ENCODE data around the gene PRKG1. TPM values are rescaled to one million over a fixed set of nuclear protein-coding genes. Genes with fewer than 3 reads are reported as not detected.
"Not testable (repeated sequence)": the region's sequence is repeated elsewhere in the genome, so short reads cannot be mapped to it uniquely, and the experiment has no call there.

PRKG1 gene
- total and polyA plus RNA-seq, 2 donors from 2014 or later, result 3.6 to 14.8 TPM

DNA sequence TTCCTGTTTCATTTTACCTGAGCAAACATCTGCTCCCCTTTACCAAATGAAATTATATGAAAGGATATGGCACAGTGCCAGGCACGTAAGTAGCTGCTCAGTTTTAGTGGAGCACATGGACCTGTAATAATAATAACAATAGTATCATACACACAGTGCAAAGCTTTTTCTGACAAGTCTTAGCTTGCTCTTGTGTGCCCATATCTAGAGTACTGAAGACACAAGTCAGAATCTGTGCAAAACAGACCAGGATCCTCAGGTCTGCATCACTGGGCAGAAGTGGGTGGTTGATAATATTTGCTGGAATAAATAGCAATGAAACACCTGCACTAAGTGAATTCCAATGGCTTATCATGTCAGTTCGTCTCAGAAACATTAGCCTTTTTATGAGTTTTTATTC lies 1154.3 kb downstream of the PRKG1 start:
- Histone ChIP-seq H3K36me3 (ENCODE audit: control insufficient read depth in 2 of 3, insufficient read depth in 3 of 3, low read length in 3 of 3) (no peaks in the 10 kb centered on the region), H3K9ac (ENCODE audit: low read length in 3 of 3) (no peak overlapping the region), H3K4me3 (ENCODE audit: low read length in 3 of 3) (no peak overlapping the region), H3K27me3 (ENCODE audit: control insufficient read depth, insufficient read depth, low read length) (no peaks in the 10 kb centered on the region), H3K27ac (ENCODE audit: low read depth in 2 of 2, low read length in 2 of 2) (no peak overlapping the region), H3K4me1 (ENCODE audit: control insufficient read depth in 2 of 3, insufficient read depth in 2 of 3, low read depth in 1 of 3, low read length in 3 of 3) (peaks cover 0 to 2% (median 0%) of the 10 kb centered on the region in 3 donors), H3K9me3 (ENCODE audit: control insufficient read depth in 2 of 3, insufficient read depth in 1 of 3, low read length in 3 of 3) (no peaks in the 10 kb centered on the region)
- intact Hi-C loops (cut with DNase I), result no loop called here
- no peak for FAIRE-seq
- no peak for DNase-seq
- TF ChIP-seq, protein P1, sequence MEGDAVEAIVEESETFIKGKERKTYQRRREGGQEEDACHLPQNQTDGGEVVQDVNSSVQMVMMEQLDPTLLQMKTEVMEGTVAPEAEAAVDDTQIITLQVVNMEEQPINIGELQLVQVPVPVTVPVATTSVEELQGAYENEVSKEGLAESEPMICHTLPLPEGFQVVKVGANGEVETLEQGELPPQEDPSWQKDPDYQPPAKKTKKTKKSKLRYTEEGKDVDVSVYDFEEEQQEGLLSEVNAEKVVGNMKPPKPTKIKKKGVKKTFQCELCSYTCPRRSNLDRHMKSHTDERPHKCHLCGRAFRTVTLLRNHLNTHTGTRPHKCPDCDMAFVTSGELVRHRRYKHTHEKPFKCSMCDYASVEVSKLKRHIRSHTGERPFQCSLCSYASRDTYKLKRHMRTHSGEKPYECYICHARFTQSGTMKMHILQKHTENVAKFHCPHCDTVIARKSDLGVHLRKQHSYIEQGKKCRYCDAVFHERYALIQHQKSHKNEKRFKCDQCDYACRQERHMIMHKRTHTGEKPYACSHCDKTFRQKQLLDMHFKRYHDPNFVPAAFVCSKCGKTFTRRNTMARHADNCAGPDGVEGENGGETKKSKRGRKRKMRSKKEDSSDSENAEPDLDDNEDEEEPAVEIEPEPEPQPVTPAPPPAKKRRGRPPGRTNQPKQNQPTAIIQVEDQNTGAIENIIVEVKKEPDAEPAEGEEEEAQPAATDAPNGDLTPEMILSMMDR (IDR thresholded peaks at IDR 0.05; ENCODE audit: borderline replicate concordance, extremely low read depth, insufficient read depth), result no peak

DNA sequence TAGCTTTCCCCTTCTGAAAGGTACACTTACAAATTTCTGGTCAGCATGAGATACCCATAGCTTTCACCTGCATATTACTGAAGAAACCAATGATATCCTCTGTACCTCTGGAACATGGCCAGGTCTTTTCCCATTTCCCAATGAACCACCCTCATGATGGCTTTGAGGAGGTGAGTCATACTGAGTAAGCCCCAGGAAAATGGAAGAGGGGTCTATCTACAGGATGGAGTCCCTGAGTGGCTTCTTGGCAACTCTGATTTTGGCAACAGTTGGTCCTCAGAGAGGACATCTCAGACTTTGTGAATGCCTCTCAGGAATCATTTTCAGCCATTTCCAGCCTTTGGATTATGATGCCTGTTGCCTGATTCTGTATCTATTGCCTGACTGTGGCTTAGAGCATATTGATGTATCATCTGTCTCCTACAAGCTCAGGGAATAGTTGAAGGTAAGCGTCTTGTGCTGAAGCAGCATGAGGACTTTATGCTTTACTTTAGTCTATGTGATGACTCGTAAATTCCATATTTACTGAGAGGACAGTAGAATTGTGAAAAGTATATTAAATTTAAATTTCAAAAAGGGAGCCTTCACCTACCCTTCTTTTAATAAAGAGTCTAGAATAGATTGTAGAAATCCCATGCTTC lies 1155.1 kb downstream of the PRKG1 start:
- no peak overlapping the region for H3K4me3 ChIP-seq (ENCODE audit: low read length in 3 of 3)
- intact Hi-C loops (cut with DNase I), result no loop called here
- no peak for FAIRE-seq
- H3K4me1 ChIP-seq (ENCODE audit: control insufficient read depth in 2 of 3, insufficient read depth in 2 of 3, low read depth in 1 of 3, low read length in 3 of 3), result peaks cover 0 to 2% (median 0%) of the 10 kb centered on the region in 3 donors
- H3K9ac ChIP-seq (ENCODE audit: low read length in 3 of 3), result no peak overlapping the region
- H3K27ac ChIP-seq (ENCODE audit: low read depth in 2 of 2, low read length in 2 of 2), result no peak overlapping the region
- DNase-seq, result no peak
- TF ChIP-seq, protein P1 (IDR thresholded peaks at IDR 0.05; ENCODE audit: borderline replicate concordance, extremely low read depth, insufficient read depth), result no peak
- H3K27me3 ChIP-seq (ENCODE audit: control insufficient read depth, insufficient read depth, low read length), result no peaks in the 10 kb centered on the region
- H3K36me3 ChIP-seq (ENCODE audit: control insufficient read depth in 2 of 3, insufficient read depth in 3 of 3, low read length in 3 of 3), result no peaks in the 10 kb centered on the region
- no peaks in the 10 kb centered on the region for H3K9me3 ChIP-seq (ENCODE audit: control insufficient read depth in 2 of 3, insufficient read depth in 1 of 3, low read length in 3 of 3)

DNA sequence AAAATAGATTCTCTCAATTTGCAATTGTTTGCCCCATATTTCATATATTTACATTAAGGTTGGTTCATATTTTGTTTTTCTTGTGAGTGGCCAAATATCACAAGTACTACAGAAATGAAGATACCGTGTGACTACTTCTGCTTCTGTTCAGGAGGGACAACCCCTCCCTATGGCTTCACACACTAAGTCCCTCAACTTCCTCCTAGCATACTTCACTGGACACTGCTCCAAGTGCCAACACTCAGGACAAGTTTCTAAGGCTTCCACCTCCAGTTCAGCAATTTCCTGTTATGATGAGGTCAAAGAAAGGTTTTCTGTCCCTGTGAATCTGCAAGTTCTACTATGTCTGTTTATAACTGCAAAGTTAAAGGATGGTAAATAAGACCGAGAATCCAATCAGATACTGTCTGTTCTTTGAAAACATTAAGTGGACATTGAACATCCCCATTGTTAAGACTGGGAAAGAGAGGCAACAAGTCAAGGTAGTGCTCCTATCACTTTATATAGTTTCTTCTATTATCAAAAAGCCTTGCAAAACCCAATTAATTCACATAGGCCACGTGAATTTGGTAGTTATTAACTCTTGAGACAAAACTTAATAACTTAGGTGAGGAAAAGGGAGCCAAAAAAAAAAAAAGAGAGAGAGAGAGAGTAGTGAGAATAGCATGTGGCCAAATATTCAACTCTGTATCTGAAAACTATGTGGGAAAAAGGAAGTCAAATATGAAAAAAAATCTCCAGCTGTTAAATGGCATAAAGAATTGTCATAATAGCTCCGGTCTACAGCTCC lies 1158.5 kb downstream of the PRKG1 start:
- Histone ChIP-seq H3K27me3 (ENCODE audit: control insufficient read depth, insufficient read depth, low read length) (no peaks in the 10 kb centered on the region), H3K4me3 (ENCODE audit: low read length in 3 of 3) (no peak overlapping the region), H3K4me1 (ENCODE audit: control insufficient read depth in 2 of 3, insufficient read depth in 2 of 3, low read depth in 1 of 3, low read length in 3 of 3) (peaks cover 0 to 2% (median 0%) of the 10 kb centered on the region in 3 donors), H3K36me3 (ENCODE audit: control insufficient read depth in 2 of 3, insufficient read depth in 3 of 3, low read length in 3 of 3) (no peaks in the 10 kb centered on the region), H3K9ac (ENCODE audit: low read length in 3 of 3) (no peak overlapping the region), H3K9me3 (ENCODE audit: control insufficient read depth in 2 of 3, insufficient read depth in 1 of 3, low read length in 3 of 3) (no peaks in the 10 kb centered on the region), H3K27ac (ENCODE audit: low read depth in 2 of 2, low read length in 2 of 2) (no peak overlapping the region)
- FAIRE-seq, result no peak
- intact Hi-C loops (cut with DNase I), result no loop called here
- DNase-seq, result peak in 2 of 5 donors; percentile 20 to 33
- TF ChIP-seq, protein P1 (IDR thresholded peaks at IDR 0.05; ENCODE audit: borderline replicate concordance, extremely low read depth, insufficient read depth), result no peak

DNA sequence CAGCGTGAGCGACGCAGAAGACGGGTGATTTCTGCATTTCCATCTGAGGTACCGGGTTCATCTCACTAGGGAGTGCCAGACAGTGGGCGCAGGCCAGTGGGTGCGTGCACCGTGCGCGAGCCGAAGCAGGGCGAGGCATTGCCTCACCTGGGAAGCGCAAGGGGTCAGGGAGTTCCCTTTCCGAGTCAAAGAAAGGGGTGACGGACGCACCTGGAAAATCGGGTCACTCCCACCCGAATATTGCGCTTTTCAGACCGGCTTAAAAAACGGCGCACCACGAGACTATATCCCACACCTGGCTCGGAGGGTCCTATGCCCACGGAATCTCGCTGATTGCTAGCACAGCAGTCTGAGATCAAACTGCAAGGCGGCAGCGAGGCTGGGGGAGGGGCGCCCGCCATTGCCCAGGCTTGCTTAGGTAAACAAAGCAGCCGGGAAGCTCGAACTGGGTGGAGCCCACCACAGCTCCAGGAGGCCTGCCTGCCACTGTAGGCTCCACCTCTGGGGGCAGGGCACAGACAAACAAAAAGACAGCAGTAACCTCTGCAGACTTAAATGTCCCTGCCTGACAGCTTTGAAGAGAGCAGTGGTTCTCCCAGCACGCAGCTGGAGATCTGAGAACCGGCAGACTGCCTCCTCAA lies 1159.2 kb downstream of the PRKG1 start:
- H3K27ac ChIP-seq (ENCODE audit: low read depth in 2 of 2, low read length in 2 of 2); H3K4me3 ChIP-seq (ENCODE audit: low read length in 3 of 3); H3K4me1 ChIP-seq (ENCODE audit: control insufficient read depth in 2 of 3, insufficient read depth in 2 of 3, low read depth in 1 of 3, low read length in 3 of 3); FAIRE-seq; H3K36me3 ChIP-seq (ENCODE audit: control insufficient read depth in 2 of 3, insufficient read depth in 3 of 3, low read length in 3 of 3); H3K27me3 ChIP-seq (ENCODE audit: control insufficient read depth, insufficient read depth, low read length); H3K9me3 ChIP-seq (ENCODE audit: control insufficient read depth in 2 of 3, insufficient read depth in 1 of 3, low read length in 3 of 3); intact Hi-C loops (cut with DNase I); H3K9ac ChIP-seq (ENCODE audit: low read length in 3 of 3); DNase-seq: not testable (repeated sequence)
